Calu3 (cell line): Measurements from ENCODE around the gene ARHGAP22. TPM values are rescaled to one million over a fixed set of nuclear protein-coding genes. Genes with fewer than 3 reads are reported as not detected.

Experiments used
- BruUV-seq: library from RNA; stranded (reverse); fragments of 400-500 nt; replicated peaks from 2 replicates; lab custom pipeline; 2021; lab: Mats Ljungman, UMichigan
- CTCF ChIA-PET: fragments of 300-600 bp; sonication (Branson Sonifier 250); formaldehyde crosslinking; loops from one replicate; lab custom pipeline; 2022; ENCODE audit warnings: antibody characterized with exemption; lab: Charles Lee
- DNase-seq: peaks from one replicate; pipeline ENCODE4 v3.0.0; 2022
- H3K27ac Mint-ChIP-seq: one replicate; pipeline ENCODE4 v1.8.0; 2022; ENCODE audit warnings: mixed read lengths; ENCODE audit not compliant: unreplicated experiment
- H3K27me3 Mint-ChIP-seq: one replicate; pipeline ENCODE4 v1.8.0; 2022; ENCODE audit warnings: mixed read lengths; ENCODE audit not compliant: unreplicated experiment
- H3K36me3 Mint-ChIP-seq: one replicate; pipeline ENCODE4 v1.8.0; 2022; ENCODE audit warnings: mild to moderate bottlenecking, moderate library complexity, mixed read lengths; ENCODE audit not compliant: insufficient read depth, unreplicated experiment
- H3K4me1 Mint-ChIP-seq: one replicate; pipeline ENCODE4 v1.8.0; 2022; ENCODE audit warnings: mild to moderate bottlenecking, low read depth, mixed read lengths; ENCODE audit not compliant: unreplicated experiment
- H3K4me3 Mint-ChIP-seq: one replicate; pipeline ENCODE4 v1.8.0; 2022; ENCODE audit warnings: mild to moderate bottlenecking, low read depth, moderate library complexity, mixed read lengths; ENCODE audit not compliant: unreplicated experiment
- H3K9me3 Mint-ChIP-seq: one replicate; pipeline ENCODE4 v1.8.0; 2022; ENCODE audit warnings: low read depth, mixed read lengths; ENCODE audit not compliant: unreplicated experiment
- intact Hi-C: fragments of 100-400 bp; cut with micrococcal nuclease; formaldehyde crosslinking; loops from one replicate; pipeline ENCODE4 v1.10.0; 2022; ENCODE audit not compliant: unreplicated experiment
- total RNA-seq: library from RNA; stranded (reverse); gene quantifications from 2 replicates; pipeline ENCODE4 v1.2.3, GENCODE V29; 2022
- TF ChIP-seq, protein P1 (sequence below): fragments of 200-600 bp; IDR thresholded peaks from one replicate; pipeline ENCODE4 v1.8.0; 2022; ENCODE audit warnings: antibody characterized with exemption; ENCODE audit not compliant: unreplicated experiment

The ARHGAP22 gene
- total RNA-seq, 1 experiment from 2014 or later = 1.0 TPM

DNA sequence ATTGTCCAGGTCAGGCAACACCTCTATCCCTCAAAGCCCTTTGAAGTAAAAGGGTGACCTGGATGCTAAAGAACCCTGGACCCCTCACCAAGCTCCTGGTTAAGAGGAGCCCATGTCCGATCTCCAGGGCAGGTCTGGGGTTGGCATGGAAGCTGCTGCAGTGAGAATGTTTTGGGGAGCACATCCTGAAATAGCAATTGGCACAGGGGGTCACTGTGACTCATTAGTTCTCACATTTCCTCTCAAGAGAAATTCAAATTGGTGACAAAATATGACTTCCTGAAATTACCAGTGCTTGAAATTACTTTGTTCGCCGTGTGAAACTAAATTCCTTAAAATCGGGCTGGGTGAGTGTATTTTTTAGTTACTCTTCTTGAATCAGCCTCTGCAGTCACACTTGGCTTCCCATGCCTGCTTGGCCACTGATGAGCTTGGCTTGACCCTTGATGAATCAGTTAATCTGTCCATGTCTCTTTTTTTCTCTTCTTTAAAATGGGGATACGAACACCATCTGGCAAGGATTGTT lies 18.8 kb upstream of the ARHGAP22 start:
- no peak overlapping the region for H3K4me3 Mint-ChIP-seq
- no peaks in the 10 kb centered on the region for H3K36me3 Mint-ChIP-seq
- BruUV-seq = no TSS peak
- H3K9me3 Mint-ChIP-seq = no peaks in the 10 kb centered on the region
- CTCF ChIA-PET = no interaction called here
- intact Hi-C loops = no loop called here
- DNase-seq = no peak
- peaks cover 93% of the 10 kb centered on the region for H3K27me3 Mint-ChIP-seq
- H3K27ac Mint-ChIP-seq = no peak overlapping the region
- H3K4me1 Mint-ChIP-seq = no peaks in the 10 kb centered on the region
- TF ChIP-seq, protein P1, sequence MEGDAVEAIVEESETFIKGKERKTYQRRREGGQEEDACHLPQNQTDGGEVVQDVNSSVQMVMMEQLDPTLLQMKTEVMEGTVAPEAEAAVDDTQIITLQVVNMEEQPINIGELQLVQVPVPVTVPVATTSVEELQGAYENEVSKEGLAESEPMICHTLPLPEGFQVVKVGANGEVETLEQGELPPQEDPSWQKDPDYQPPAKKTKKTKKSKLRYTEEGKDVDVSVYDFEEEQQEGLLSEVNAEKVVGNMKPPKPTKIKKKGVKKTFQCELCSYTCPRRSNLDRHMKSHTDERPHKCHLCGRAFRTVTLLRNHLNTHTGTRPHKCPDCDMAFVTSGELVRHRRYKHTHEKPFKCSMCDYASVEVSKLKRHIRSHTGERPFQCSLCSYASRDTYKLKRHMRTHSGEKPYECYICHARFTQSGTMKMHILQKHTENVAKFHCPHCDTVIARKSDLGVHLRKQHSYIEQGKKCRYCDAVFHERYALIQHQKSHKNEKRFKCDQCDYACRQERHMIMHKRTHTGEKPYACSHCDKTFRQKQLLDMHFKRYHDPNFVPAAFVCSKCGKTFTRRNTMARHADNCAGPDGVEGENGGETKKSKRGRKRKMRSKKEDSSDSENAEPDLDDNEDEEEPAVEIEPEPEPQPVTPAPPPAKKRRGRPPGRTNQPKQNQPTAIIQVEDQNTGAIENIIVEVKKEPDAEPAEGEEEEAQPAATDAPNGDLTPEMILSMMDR = no peak

DNA sequence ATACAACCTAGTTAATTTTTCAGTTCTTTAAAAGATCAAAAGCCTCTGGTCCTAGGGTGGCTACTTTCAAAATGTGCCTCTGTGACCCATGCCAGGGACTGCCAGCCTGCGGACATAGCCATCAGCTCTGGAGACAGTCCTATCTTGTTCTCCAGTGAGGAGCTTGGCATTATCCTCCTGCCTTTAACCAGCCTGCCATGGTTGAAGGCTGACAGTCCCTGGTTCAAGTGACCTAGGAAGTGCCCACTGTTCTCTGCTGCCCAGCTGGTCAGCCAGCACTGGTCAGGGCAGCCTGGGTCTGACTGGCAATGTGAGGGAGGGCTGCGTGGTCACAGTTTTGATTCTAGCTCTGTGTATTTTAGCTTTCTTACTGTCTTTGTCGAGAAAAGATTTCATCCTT lies 18.1 kb upstream of the ARHGAP22 start:
- Mint-ChIP-seq H3K9me3 (no peaks in the 10 kb centered on the region), H3K4me1 (no peaks in the 10 kb centered on the region), H3K27ac (no peak overlapping the region), H3K27me3 (peaks cover 93% of the 10 kb centered on the region), H3K4me3 (no peak overlapping the region), H3K36me3 (no peaks in the 10 kb centered on the region)
- no peak for DNase-seq
- TF ChIP-seq, protein P1 = no peak
- intact Hi-C loops = no loop called here
- CTCF ChIA-PET = no interaction called here
- BruUV-seq = no TSS peak

DNA sequence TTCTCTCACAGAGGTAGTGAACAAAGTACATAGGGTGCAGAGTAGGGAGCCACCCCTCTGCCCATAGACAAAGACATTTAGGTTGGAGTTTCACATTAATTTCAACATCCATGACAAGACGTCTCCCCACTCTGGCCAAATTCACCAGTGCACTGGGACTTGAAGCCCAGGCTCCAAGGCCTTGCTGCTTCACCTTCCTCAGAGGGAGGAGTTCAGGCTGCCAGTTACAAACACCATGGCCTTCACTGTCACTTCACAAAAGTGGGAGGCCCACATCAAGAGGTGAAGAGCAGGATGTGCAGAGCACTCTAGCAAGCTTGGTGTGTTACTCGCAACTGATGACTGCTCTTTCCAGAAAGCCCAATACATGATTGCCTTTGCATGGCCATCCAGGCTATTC lies 15.8 kb upstream of the ARHGAP22 start:
- H3K27ac Mint-ChIP-seq = no peak overlapping the region
- intact Hi-C loops = no loop called here
- TF ChIP-seq, protein P1 = no peak
- DNase-seq = no peak
- BruUV-seq = no TSS peak
- peaks cover 86% of the 10 kb centered on the region for H3K27me3 Mint-ChIP-seq
- H3K4me3 Mint-ChIP-seq = no peak overlapping the region
- H3K9me3 Mint-ChIP-seq = no peaks in the 10 kb centered on the region
- H3K4me1 Mint-ChIP-seq = no peaks in the 10 kb centered on the region
- H3K36me3 Mint-ChIP-seq = no peaks in the 10 kb centered on the region
- CTCF ChIA-PET = no interaction called here

DNA sequence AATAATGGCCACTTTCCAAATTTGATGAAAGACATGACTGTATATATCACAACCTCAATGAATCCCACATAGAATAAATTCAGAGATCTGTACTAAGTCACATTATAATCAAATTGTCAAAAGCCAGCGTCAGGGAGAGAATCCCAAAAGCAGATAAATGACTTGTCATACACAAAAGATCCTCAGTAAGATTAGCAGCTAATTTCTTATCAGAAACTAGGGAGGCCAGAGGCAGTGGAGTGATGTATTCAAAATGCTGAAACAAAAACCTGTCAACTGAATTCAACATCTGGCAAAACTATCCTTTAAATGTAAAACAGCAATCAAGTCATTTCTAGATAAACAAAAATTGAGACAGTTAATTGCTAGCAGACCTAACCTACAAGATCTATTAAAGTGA lies 11.6 kb upstream of the ARHGAP22 start:
- Mint-ChIP-seq H3K4me3 (no peak overlapping the region), H3K4me1 (no peaks in the 10 kb centered on the region), H3K36me3 (no peaks in the 10 kb centered on the region), H3K27ac (no peak overlapping the region), H3K9me3 (no peaks in the 10 kb centered on the region), H3K27me3 (peaks cover 82% of the 10 kb centered on the region)
- intact Hi-C loops = no loop called here
- TF ChIP-seq, protein P1 = no peak
- no TSS peak for BruUV-seq
- no peak for DNase-seq
- CTCF ChIA-PET = no interaction called here
